Activated T-helper 1 cell treated with anti-CD3 and anti-CD28 coated beads, Interleukin-2, amount 50 U/mL, for 16 hours (primary cell): Measurements from ENCODE around the gene CSF3.

Experiments used
- DNase-seq, 2 donors: peaks; one replicate each; pipeline ENCODE4 v3.0.0-alpha.2; 2020; ENCODE audit warnings: low read depth in 1 of 2, low spot score in 1 of 2

Gene CSF3, protein sequence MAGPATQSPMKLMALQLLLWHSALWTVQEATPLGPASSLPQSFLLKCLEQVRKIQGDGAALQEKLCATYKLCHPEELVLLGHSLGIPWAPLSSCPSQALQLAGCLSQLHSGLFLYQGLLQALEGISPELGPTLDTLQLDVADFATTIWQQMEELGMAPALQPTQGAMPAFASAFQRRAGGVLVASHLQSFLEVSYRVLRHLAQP

DNA sequence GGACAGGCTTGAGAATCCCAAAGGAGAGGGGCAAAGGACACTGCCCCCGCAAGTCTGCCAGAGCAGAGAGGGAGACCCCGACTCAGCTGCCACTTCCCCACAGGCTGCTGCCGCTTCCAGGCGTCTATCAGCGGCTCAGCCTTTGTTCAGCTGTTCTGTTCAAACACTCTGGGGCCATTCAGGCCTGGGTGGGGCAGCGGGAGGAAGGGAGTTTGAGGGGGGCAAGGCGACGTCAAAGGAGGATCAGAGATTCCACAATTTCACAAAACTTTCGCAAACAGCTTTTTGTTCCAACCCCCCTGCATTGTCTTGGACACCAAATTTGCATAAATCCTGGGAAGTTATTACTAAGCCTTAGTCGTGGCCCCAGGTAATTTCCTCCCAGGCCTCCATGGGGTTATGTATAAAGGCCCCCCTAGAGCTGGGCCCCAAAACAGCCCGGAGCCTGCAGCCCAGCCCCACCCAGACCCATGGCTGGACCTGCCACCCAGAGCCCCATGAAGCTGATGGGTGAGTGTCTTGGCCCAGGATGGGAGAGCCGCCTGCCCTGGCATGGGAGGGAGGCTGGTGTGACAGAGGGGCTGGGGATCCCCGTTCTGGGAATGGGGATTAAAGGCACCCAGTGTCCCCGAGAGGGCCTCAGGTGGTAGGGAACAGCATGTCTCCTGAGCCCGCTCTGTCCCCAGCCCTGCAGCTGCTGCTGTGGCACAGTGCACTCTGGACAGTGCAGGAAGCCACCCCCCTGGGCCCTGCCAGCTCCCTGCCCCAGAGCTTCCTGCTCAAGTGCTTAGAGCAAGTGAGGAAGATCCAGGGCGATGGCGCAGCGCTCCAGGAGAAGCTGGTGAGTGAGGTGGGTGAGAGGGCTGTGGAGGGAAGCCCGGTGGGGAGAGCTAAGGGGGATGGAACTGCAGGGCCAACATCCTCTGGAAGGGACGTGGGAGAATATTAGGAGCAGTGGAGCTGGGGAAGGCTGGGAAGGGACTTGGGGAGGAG is at the start of gene CSF3:
Gene CSF3, plus strand, starts transcription at position 436 of the 993 bp plus-strand sequence. Its CDS starts 35 bp downstream, at position 471.
- DNase-seq: no peak

DNA sequence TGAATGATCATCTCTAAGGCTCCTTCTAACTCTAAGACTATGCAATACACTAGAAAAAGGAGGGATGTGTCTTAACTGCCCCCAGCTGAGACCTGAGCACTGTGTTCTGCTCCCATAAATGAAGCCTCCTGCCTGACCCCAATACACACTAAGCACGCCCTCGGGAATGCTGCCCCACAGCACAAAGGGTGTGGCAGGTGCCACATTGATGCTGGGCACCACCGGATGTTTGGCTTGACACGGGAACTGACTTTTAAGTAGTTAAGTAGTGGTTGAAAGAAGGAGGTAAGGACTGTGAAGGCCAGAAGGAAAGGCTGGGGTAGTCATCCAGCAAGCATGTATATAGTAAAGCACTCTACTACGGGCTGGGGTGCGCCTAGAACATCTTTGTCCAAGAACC is 48.5 kb upstream of the CSF3 start:
- DNase-seq: no peak

DNA sequence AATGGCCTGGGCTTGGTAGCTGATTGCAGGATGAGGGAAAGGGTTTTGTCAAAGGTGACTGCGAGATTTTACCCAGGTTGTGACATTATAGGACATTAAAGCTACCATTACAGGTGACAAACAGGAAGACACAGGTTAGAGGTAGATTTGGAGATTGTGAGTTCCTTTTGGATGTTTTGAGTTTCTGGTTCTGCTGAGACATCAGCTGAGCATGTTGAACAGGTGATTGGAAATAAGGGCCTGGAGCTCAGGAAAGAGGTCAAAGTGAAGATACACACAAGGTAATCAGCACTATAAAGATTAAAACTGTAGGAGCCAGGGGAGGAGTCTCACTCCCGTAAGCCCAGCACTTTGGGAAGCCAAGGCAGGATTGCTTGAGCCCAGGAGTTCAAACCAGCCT is 46.5 kb upstream of the CSF3 start:
- no peak for DNase-seq

DNA sequence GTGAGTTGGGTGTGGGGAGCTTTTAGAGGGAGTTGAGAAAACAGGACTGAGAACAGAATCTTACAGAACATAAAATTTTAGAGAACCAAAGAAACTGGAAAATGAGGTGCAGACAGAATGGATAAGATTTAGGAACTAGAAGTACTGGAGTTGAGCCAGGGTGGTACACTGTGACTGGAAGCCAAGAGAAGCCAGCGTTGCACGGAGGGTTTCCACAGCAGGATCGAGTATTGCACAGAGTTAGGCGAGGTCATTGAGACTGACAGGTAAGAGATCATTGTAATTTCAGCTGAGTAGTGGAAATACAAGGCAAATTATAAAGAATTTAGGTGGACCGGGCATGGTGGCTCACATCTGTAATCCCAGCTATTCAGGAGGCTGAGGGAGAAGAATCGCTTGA is 45.9 kb upstream of the CSF3 start:
- no peak for DNase-seq

DNA sequence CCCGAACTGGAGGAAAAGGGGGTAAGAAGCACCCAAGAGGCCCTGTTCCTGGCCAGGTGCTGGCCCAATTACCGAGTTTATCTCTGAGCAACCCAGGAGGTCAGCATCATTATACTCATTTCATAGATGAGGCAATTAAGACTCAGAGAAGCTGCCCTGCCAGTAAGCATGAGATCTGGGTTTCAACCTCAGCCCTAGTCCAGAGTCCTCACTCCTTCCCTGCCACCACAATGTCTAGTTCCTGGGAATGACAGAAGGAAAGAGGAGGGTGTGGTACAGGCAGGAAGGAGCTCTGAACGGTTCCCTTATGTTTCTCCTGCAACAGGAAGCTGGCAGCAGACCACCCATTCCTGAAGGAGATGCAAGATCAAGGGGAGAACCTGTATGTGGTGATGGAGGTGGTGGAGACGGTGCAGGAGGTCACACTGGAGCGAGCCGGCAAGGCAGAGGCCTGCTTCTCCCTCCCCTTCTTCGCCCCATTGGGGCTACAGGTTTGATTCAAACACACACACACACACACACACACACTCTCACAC is 45.0 kb upstream of the CSF3 start:
- DNase-seq: no peak

DNA sequence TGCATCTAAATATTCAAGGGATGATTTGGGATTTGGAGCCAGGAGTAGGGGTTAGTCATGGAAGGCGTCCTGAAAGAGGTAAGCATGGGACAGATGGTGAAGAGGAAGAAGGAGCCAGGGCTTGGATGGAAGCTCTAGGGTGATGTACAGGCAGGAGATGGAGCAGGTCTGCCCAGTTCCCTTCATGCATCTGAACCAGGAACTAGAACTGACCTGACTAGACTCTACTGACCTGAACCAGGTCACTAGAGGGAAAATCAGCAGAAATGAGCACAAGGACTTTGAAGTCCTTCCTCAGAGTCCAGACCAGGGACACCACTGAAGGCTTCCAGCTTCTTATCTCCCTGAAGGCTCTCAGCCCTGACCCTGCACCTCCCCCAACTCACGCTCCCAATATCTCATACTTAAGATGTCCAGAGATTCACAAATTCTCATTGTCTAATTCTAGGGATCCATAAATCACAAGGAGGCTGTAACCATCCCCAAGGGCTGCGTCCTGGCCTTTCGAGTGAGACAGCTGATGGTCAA is 44.1 kb upstream of the CSF3 start:
- no peak for DNase-seq

DNA sequence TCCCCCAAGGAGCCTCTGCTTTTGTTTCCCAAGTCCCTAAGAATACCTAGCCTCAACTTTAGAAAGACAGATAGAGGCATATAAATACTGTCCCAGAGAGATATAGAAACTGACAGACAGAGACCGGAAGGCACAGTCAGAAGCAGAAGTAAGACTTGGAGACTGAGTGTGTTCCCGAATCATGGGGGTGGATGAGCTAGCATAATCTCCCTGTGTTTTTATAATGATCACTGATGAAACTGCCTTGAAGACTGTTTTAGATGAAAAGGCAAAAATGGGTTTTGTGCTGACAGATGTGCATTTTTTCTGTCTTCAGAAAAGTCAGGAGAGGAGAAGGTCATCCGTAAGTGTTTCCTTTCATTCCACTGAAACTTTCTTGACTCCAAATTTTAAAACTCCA is 43.0 kb upstream of the CSF3 start:
- DNase-seq: no peak

DNA sequence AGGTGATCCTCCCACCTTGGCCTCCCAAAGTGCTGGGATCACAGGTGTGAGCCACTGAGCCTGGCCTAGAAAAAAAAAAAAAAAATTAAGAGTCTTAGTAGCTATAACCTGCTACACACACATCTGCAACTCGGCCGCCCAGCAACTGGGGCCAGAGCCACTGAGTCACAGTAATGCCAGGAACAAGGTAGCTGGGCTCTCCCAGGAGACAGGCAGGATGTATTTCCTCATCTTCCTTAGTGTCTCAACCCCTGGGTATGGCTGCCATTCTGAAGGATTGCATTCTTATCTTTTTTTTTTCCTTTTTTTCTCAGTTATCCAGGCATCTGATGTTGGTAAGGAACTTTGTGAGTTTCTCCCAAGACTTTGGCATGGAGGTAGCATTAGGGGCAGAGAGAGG is 41.7 kb upstream of the CSF3 start:
- no peak for DNase-seq

DNA sequence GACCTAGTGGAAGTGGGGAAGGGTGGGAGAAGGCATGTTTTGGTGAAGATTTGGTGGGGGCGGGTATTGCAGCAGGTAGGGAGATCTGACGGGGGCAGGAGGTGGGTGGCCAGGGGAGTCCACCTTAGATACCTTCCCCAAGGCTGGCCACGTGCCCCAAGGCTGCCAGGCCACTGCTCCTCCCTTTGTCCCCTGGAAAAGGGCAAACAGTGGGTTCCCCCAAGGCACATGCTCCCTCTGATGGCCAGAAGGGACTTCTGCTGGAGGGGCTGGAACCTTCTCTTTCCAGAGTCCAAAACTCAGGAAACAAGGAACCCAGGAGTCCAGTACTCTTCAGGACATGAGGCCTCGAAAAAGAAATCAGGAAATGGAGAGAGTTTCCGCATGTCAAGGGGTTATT is 40.8 kb upstream of the CSF3 start:
- no peak for DNase-seq

DNA sequence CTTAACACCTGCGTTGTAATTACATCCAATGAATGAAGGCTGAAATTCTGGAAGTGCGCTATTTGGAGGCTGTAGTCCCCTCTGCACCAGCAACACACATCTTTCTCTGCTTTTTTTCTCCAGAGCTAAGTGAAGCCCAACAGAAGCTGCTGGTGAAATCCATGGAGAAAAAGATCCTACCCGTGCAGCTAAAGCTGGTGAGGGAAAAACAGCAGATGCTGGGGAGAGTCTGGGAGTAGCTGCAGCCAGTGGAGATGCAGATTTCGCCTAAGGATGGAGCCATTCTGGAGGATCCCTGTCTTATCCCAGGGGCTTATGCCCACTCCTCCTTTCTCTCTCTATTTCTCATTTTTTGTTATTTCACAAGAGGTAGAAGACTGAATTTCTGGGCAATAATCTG is 39.4 kb upstream of the CSF3 start:
- DNase-seq: no peak

DNA sequence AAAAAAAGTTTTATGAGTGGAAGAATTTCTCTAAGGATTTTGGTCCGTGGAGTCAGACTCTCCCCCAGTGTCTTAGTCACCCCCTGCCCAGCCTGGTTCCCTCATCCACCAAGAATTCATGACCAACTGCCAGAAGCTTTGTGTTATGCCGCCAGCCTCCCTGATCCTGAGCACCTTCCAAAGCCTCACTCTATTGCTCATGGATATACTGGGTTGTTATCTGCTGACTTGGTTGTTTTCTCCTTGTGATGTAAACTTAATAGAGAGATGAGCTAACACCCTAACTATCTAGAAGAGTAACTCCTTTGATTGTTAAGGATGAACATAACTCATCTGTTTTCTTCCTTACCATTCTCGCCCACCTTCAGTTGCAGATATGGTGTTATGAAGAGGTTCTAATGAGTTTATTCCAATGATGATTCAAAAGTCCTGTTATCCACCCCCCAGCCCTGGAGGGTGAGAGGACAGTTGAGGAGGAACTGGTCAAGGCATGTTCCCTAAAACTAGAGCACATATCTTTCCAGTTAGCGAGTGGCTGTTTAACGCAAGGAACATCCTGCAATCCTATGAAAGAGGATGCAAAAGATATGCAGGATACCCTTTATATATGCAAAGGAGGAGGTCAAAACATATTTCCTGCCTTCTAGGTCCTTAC is 36.1 kb upstream of the CSF3 start:
- no peak for DNase-seq

DNA sequence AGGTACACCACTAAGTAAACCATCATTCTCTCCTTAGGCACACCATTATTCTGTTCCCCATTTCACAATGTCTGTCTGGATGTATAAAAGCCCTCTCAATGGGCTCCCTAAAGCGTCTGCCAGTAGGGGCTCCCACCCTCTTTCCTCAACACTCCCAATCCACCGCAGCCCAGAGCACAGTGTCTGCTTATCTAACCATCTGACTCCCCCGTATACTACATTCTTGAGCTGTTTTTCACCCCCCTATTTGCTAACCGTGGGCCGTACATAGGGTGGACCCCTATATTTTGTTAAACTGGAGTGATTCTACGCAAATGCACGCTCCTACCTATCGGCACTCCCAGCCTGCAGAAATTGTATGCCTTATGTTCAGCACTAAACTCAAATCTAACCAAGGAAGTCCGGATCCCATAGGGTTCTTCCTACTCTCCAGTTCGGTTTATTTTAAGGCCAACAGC is 35.3 kb upstream of the CSF3 start:
- DNase-seq: no peak

DNA sequence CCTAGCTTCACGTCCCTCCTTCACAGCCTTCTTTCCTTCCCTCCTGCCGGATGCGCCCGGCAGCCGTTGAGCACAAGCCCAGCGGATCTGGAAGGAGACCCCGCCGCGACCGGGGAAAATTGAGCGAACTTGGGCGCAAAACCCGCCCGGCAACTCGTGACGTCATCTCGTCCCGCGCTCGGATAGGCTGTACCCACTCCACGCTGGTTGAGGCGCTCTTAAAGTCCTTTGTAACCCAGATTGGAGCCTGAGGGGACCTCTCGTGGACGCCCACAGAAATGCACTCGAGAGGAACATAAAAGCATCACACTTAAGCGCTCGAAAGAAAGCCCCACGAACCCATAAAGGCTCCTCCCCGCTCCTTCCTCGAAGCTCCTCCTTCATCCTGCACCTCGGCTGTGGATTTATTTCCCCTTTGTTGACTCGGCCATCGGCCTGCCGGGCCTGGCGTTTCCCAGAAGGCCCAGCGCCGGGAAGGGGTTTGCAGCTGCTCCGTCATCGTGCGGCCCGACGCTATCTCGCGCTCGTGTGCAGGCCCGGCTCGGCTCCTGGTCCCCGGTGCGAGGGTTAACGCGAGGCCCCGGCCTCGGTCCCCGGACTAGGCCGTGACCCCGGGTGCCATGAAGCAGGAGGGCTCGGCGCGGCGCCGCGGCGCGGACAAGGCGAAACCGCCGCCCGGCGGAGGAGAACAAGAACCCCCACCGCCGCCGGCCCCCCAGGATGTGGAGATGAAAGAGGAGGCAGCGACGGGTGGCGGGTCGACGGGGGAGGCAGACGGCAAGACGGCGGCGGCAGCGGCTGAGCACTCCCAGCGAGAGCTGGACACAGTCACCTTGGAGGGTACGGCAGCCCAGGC is 34.7 kb upstream of the CSF3 start, which contains the start of gene PSMD3:
Gene PSMD3, plus strand, starts transcription at position 457 of the 856 bp plus-strand sequence. Its CDS starts 164 bp downstream, at position 621.
- DNase-seq: peak; percentile 93 to 95

DNA sequence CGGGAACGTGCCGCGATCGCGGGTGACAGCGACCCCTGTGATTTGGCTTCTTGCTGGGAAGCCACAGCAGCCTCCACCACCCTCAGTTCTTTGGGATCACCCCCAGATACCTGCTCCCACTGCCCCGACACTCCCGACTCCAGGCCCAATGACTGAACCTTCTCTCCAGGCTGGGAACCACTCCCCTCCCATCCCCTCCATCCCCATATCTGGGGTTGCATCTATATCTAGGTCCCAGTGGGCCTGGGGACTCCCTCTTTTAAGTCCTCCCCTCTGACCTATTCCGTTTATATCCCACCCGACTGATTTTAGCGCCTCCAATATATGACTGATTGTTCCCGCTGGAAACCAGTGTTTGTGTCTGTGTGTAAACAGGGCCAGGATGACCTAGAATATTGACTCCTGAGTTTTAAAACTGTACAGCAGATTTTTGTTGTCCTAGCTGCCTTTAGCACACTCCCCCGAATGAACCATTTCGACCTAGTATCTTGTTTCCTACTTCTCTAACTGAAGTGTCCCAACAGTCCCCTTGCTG is 34.0 kb upstream of the CSF3 start:
- DNase-seq: no peak

DNA sequence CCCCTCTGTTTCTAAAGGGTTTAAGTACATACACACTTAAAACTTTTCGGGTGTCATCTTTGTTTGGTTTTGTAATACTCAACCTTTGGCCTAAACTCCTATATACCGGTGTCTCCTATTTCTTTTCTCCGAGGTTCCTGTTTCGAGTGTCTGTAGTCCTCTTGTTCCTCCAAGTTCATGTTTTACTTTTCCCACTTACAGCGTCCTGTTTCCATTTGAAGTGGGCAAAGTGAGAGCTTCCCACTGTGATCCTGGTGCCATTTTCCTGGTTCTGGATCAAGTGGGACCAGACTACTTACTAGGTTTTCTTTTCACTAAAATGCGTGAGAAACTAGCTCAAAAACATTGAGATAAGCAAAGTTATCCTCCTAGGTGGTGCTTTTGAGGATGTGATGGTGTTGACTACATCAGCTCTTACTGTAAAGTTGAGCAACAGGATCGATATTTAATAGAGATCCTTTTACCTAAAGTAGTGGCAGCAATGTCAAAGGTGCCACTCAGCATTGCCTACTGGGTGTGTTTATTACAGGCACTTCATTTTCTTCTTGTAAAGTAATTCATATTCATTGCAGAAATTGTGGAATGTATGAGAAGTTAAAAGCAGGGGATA is 33.4 kb upstream of the CSF3 start:
- DNase-seq: no peak

DNA sequence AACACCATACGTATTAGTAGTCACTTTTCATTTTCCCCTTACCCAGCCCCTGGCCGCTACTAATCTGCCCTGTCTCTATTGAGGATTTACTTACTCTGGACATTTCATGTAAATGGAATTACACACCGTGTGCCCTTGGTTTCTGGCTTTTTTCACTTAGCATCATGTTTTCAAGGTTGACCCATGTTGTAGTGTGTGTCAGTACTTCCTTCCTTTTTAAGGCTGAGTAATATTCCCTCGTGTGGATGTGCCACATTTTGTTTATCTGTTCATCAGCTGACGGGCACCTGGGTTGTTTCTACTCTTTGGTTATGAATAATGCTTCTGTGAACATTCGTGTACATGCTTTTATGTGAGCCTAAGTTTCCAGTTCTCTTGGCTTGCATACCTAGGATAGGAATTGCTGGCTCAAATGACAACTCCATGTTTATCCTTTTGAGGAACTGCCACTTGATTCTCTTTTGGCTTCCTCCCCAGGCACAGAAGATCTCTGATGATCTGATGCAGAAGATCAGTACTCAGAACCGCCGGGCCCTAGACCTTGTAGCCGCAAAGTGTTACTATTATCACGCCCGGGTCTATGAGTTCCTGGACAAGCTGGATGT is 26.9 kb upstream of the CSF3 start:
- no peak for DNase-seq

DNA sequence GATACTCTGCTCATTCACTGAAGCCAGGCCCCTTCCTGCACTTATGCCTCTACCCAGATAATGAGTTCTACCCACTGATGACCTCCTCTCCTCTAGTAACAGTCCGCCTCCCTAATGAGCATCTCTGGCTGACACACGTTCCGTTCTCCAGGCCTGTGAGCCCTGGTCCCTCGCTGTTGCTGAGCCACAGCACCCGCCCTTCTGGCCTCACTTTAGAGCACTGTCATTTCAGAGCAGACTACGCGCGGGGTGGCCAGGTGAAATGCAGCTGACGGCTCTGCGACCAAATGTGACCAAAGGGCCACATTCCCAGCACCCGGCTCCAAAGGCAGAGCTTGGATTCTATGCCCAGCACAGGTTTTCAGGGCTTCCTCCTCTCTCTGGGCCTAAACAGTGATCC is 20.8 kb upstream of the CSF3 start:
- DNase-seq: no peak

DNA sequence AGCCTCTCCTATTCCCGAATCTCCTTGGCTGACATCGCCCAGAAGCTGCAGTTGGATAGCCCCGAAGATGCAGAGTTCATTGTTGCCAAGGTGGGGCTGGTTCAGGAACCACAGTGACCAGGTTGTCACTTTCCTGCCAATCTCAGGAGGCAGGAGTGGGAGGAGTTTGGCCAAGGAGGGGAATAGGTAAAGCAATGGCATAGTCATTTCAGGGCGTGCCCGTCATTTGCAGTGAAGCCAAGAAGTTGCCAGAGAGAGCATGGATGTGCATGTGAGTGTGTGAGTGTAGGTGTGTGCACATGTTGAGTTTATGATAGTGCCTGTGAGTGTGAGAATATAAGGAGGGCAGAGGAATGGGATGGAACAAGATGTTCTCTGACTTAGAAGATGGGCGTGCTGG is 19.8 kb upstream of the CSF3 start:
- DNase-seq: no peak

DNA sequence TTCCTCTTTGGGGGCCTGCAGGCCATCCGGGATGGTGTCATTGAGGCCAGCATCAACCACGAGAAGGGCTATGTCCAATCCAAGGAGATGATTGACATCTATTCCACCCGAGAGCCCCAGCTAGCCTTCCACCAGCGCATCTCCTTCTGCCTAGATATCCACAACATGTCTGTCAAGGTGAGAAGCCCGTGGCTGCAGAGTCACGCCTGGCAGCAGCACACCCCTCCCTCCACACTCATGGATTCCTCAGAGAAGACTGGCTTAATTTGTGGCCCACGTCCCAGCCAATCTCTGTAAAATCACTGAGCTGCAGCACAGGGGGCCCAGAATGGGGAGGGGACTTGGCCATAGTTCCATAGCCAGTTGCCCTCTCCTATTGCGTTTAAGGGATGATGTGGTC is 19.1 kb upstream of the CSF3 start:
- DNase-seq: no peak
